Liver (tissue), 9 donors: Measurements from ENCODE around the gene PCSK4. TPM values are rescaled to one million over a fixed set of nuclear protein-coding genes. Genes with fewer than 3 reads are reported as not detected.

ENCODE experiments used
- DNase-seq: peaks from one replicate; pipeline ENCODE4 v3.0.0-alpha.2; 2017; ENCODE audit warnings: low spot score
- H3K27ac ChIP-seq, 2 donors: one replicate each; pipeline ENCODE4 v1.7.0; 2013; ENCODE audit warnings: inconsistent platforms in 2 of 2, low read length in 2 of 2, control low read depth in 1 of 2, low read depth in 1 of 2, mild to moderate bottlenecking in 1 of 2
- H3K27me3 ChIP-seq, 4 donors: one replicate each; pipeline versions ENCODE4 v1.6.1 to v1.7.0; 2013; ENCODE audit warnings: low read length in 3 of 4, inconsistent platforms in 1 of 4, mild to moderate bottlenecking in 1 of 4, moderate library complexity in 1 of 4; ENCODE audit not compliant: control insufficient read depth in 4 of 4, insufficient read depth in 4 of 4
- H3K36me3 ChIP-seq, 4 donors: one replicate each; pipeline versions ENCODE4 v1.6.1 to v1.7.0; 2013; ENCODE audit warnings: low read length in 3 of 4, mild to moderate bottlenecking in 3 of 4, low read depth in 1 of 4, moderate library complexity in 1 of 4; ENCODE audit not compliant: control insufficient read depth in 4 of 4, insufficient read depth in 3 of 4
- H3K4me1 ChIP-seq, 4 donors: one replicate each; pipeline versions ENCODE4 v1.6.1 to v1.7.0; 2013; ENCODE audit warnings: low read length in 3 of 4, mild to moderate bottlenecking in 3 of 4, moderate library complexity in 1 of 4; ENCODE audit not compliant: control insufficient read depth in 4 of 4, insufficient read depth in 4 of 4
- H3K4me3 ChIP-seq, 3 donors: one replicate each; pipeline versions ENCODE4 v1.6.1 to v1.7.0; 2013; ENCODE audit warnings: low read length in 3 of 3, control low read depth in 1 of 3, low read depth in 1 of 3, mild to moderate bottlenecking in 1 of 3
- H3K9ac ChIP-seq, 2 donors: one replicate each; pipeline ENCODE4 v1.7.0; 2013; ENCODE audit warnings: low read length in 2 of 2, mild to moderate bottlenecking in 2 of 2, moderate library complexity in 2 of 2, control low read depth in 1 of 2, low read depth in 1 of 2
- H3K9me3 ChIP-seq, 4 donors: one replicate each; pipeline versions ENCODE4 v1.6.1 to v1.7.0; 2013; ENCODE audit warnings: low read length in 3 of 4; ENCODE audit not compliant: control insufficient read depth in 4 of 4
- EGR1 ChIP-seq, 2 donors: IDR thresholded peaks; 2 replicates each; pipeline ENCODE4 v1.6.1; 2016 to 2018; ENCODE audit warnings: antibody characterized with exemption in 2 of 2, low read depth in 2 of 2
- FOXA1 ChIP-seq: IDR thresholded peaks from 2 replicates; pipeline ENCODE4 v1.6.1; 2016; ENCODE audit warnings: antibody characterized with exemption
- FOXA2 ChIP-seq: IDR thresholded peaks from 2 replicates; pipeline ENCODE4 v1.6.1; 2016; ENCODE audit warnings: antibody characterized with exemption
- HNF4A ChIP-seq, 2 donors: conservative IDR thresholded peaks; 2 replicates each; pipeline ENCODE4 v1.6.1; 2016; ENCODE audit warnings: antibody characterized with exemption in 2 of 2, mild to moderate bottlenecking in 2 of 2
- HNF4G ChIP-seq: IDR thresholded peaks from 2 replicates; pipeline ENCODE4 v1.6.1; 2016; ENCODE audit warnings: antibody characterized with exemption
- JUND ChIP-seq, 2 donors: IDR thresholded peaks; 2 replicates each; pipeline ENCODE4 v1.6.1; 2016; ENCODE audit warnings: antibody characterized with exemption in 2 of 2
- RAD21 ChIP-seq, 2 donors: IDR thresholded peaks; 2 replicates each; pipeline ENCODE4 v1.6.1; 2016; ENCODE audit warnings: antibody characterized with exemption in 2 of 2, mild to moderate bottlenecking in 2 of 2
- RXRA ChIP-seq, 2 donors: IDR thresholded peaks; 2 replicates each; pipeline ENCODE4 v1.6.1; 2017 to 2018; ENCODE audit warnings: antibody characterized with exemption in 2 of 2, mild to moderate bottlenecking in 1 of 2
- SP1 ChIP-seq: IDR thresholded peaks from 2 replicates; pipeline ENCODE4 v1.6.1; 2018; ENCODE audit warnings: antibody characterized with exemption, mild to moderate bottlenecking
- YY1 ChIP-seq: IDR thresholded peaks from 2 replicates; pipeline ENCODE4 v1.6.1; 2016; ENCODE audit warnings: antibody characterized with exemption, mild to moderate bottlenecking
- WGBS: extraction: QIAGEN DNeasy Blood & Tissue Kit; methylation state at CpG from one replicate; pipeline ENCODE4 v1.1.7; 2013; 5-methylcytosine and 5-hydroxymethylcytosine counted together
- polyA plus RNA-seq, 2 donors: library from polyadenylated mRNA; stranded (reverse) in 1 of 2; unstranded in 1 of 2; fragments of 200-250 nt in 1 of 2; fragments of >200 nt in 1 of 2; fragmentation: Nextera tagmentation in 1 of 2; extraction: Ambion mirVana in 1 of 2; gene quantifications; one replicate each; pipeline versions ENCODE4 v1.2.1 to v1.2.3, GENCODE V29; 2013 to 2015
- total RNA-seq, 2 donors: library from RNA; depleted of rRNA; stranded (reverse); fragments of >200 nt; gene quantifications; one replicate each; pipeline ENCODE4 v1.2.3, GENCODE V29; 2014
- TF ChIP-seq, protein P1 (sequence below): IDR thresholded peaks from 2 replicates; pipeline ENCODE4 v1.6.1; 2016; ENCODE audit warnings: antibody characterized with exemption
- TF ChIP-seq, protein P2 (sequence below): IDR thresholded peaks from 2 replicates; pipeline ENCODE4 v1.6.1; 2016; ENCODE audit warnings: antibody characterized with exemption, mild to moderate bottlenecking
- TF ChIP-seq, protein P3 (sequence below): fragments of 150-350 bp; IDR thresholded peaks from 2 replicates; pipeline ENCODE4 v1.5.1; 2017; ENCODE audit warnings: improper control_type of control experiment, low read depth, low read length; ENCODE audit not compliant: missing input control
- TF ChIP-seq, protein P4 (sequence below): IDR thresholded peaks from 2 replicates; pipeline ENCODE4 v1.6.1; 2016; ENCODE audit warnings: antibody characterized with exemption
- donor health status: healthy.
- donor health status: healthy.
- donor health status: healthy.
- donor health status: healthy.
- donor health status: healthy.

PCSK4 gene
- total and polyA plus RNA-seq, 4 donors = 0.60 to 2.6 (median 1.9) TPM

DNA sequence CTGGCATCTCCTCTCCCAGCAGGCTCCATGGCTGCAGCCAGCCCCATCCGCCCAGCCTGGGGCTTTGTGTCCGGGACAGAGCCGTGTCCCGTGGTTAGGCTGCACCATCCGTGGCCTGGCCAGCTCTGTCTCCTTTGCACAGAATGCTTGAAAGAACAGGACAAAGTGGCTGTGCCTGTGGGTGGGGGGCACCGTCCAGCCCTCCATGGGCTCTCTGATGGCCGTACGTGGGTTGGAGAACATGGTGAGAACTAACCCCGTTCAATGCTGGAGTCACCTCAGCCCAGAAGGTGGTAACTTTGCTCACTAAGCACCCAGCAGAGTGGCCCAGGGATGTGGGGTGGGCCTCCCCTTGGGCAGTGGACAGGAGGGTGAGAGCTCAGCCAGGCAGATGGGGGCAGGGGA lies 49.1 kb downstream of the PCSK4 start:
- DNase-seq = no peak
- no peak overlapping the region for H3K4me3 ChIP-seq
- 96% methylated on average over 9 of the region's 9 CpGs for WGBS
- TF ChIP-seq FOXA1 (no peak), HNF4G (no peak), JUND (IDR thresholded peaks at IDR 0.05) (no peak), HNF4A (conservative IDR thresholded peaks at IDR 0.05) (no peak), EGR1 (IDR thresholded peaks at IDR 0.05; ENCODE audit: low read depth in 2 of 2) (no peak)
- TF ChIP-seq, protein P1, sequence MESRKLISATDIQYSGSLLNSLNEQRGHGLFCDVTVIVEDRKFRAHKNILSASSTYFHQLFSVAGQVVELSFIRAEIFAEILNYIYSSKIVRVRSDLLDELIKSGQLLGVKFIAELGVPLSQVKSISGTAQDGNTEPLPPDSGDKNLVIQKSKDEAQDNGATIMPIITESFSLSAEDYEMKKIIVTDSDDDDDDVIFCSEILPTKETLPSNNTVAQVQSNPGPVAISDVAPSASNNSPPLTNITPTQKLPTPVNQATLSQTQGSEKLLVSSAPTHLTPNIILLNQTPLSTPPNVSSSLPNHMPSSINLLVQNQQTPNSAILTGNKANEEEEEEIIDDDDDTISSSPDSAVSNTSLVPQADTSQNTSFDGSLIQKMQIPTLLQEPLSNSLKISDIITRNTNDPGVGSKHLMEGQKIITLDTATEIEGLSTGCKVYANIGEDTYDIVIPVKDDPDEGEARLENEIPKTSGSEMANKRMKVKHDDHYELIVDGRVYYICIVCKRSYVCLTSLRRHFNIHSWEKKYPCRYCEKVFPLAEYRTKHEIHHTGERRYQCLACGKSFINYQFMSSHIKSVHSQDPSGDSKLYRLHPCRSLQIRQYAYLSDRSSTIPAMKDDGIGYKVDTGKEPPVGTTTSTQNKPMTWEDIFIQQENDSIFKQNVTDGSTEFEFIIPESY = no peak
- TF ChIP-seq, protein P2, sequence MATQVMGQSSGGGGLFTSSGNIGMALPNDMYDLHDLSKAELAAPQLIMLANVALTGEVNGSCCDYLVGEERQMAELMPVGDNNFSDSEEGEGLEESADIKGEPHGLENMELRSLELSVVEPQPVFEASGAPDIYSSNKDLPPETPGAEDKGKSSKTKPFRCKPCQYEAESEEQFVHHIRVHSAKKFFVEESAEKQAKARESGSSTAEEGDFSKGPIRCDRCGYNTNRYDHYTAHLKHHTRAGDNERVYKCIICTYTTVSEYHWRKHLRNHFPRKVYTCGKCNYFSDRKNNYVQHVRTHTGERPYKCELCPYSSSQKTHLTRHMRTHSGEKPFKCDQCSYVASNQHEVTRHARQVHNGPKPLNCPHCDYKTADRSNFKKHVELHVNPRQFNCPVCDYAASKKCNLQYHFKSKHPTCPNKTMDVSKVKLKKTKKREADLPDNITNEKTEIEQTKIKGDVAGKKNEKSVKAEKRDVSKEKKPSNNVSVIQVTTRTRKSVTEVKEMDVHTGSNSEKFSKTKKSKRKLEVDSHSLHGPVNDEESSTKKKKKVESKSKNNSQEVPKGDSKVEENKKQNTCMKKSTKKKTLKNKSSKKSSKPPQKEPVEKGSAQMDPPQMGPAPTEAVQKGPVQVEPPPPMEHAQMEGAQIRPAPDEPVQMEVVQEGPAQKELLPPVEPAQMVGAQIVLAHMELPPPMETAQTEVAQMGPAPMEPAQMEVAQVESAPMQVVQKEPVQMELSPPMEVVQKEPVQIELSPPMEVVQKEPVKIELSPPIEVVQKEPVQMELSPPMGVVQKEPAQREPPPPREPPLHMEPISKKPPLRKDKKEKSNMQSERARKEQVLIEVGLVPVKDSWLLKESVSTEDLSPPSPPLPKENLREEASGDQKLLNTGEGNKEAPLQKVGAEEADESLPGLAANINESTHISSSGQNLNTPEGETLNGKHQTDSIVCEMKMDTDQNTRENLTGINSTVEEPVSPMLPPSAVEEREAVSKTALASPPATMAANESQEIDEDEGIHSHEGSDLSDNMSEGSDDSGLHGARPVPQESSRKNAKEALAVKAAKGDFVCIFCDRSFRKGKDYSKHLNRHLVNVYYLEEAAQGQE = no peak
- TF ChIP-seq, protein P3, sequence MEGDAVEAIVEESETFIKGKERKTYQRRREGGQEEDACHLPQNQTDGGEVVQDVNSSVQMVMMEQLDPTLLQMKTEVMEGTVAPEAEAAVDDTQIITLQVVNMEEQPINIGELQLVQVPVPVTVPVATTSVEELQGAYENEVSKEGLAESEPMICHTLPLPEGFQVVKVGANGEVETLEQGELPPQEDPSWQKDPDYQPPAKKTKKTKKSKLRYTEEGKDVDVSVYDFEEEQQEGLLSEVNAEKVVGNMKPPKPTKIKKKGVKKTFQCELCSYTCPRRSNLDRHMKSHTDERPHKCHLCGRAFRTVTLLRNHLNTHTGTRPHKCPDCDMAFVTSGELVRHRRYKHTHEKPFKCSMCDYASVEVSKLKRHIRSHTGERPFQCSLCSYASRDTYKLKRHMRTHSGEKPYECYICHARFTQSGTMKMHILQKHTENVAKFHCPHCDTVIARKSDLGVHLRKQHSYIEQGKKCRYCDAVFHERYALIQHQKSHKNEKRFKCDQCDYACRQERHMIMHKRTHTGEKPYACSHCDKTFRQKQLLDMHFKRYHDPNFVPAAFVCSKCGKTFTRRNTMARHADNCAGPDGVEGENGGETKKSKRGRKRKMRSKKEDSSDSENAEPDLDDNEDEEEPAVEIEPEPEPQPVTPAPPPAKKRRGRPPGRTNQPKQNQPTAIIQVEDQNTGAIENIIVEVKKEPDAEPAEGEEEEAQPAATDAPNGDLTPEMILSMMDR = no peak
- no peaks in the 10 kb centered on the region for H3K9me3 ChIP-seq
- H3K4me1 ChIP-seq = peaks cover 11 to 24% (median 17%) of the 10 kb centered on the region in 4 donors
- H3K36me3 ChIP-seq = peaks cover 11 to 28% (median 13%) of the 10 kb centered on the region in 4 donors
- H3K27me3 ChIP-seq = peaks cover 0 to 3% (median 0%) of the 10 kb centered on the region in 4 donors
- no peak overlapping the region for H3K9ac ChIP-seq
- no peak overlapping the region for H3K27ac ChIP-seq

DNA sequence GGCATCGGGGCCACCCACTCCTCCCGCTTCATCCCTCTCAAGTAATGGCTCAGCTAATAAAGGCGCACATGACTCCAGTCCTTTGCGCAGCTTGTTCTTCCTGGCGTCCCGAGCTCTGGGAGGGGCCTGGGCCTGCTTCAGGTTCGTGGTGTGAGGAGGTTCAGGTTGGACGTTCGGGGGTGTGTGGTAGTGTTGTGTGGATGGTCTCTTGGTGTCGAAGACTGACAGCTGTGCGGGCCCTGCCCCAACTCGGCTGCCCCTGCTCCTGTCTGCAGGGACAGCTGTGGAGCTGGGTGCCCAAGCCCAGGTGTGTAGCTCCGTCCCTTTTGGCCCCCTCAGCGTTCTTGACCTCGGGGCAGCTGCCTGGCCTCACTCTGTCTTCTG lies 49.7 kb downstream of the PCSK4 start:
- H3K4me3 ChIP-seq = no peak overlapping the region
- H3K9ac ChIP-seq = no peak overlapping the region
- no peaks in the 10 kb centered on the region for H3K9me3 ChIP-seq
- H3K4me1 ChIP-seq = peaks cover 9 to 22% (median 16%) of the 10 kb centered on the region in 4 donors
- H3K27ac ChIP-seq = no peak overlapping the region
- WGBS = 92% methylated on average over 15 of the region's 15 CpGs
- H3K27me3 ChIP-seq = peaks cover 0 to under 1% (median 0%) of the 10 kb centered on the region in 4 donors
- peaks cover 11 to 28% (median 14%) of the 10 kb centered on the region in 4 donors for H3K36me3 ChIP-seq
- TF ChIP-seq, protein P1 = no peak
- TF ChIP-seq EGR1 (IDR thresholded peaks at IDR 0.05; ENCODE audit: low read depth in 2 of 2) (no peak), RAD21 (IDR thresholded peaks at IDR 0.05) (no peak), FOXA1 (no peak), HNF4G (no peak), SP1 (no peak), FOXA2 (no peak), YY1 (no peak), HNF4A (conservative IDR thresholded peaks at IDR 0.05) (no peak), RXRA (IDR thresholded peaks at IDR 0.05) (no peak), JUND (IDR thresholded peaks at IDR 0.05) (no peak)
- TF ChIP-seq, protein P2 = no peak
- TF ChIP-seq, protein P4, sequence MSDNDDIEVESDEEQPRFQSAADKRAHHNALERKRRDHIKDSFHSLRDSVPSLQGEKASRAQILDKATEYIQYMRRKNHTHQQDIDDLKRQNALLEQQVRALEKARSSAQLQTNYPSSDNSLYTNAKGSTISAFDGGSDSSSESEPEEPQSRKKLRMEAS = no peak
- DNase-seq = no peak
